CD1c-positive myeloid dendritic cell (primary cell): ENCODE measurements around the gene KCNK1.

Source experiments
- DNase-seq: peaks from one replicate; pipeline ENCODE4 v3.0.0-alpha.2; 2016; ENCODE audit errors: extremely low spot score

Gene KCNK1

DNA sequence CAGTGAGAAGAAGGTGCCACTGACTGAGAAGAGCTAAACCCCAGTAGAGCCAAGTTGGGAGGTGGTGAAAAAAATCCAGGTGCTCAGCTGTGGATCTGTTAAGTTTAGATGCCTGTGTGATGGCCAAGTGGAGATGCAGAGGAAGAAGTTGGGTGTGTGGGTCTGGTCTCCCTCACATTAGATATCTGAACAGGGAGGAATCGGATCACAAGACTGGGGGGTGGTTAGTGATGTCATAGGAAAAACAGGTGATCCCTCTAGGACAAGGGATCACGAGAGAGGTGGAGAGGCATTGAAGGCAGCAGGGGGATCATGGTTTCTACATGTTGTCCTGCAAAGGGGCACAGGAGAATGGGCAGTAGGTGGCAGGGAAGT lies 22.6 kb downstream of the KCNK1 start:
- DNase-seq = no peak

DNA sequence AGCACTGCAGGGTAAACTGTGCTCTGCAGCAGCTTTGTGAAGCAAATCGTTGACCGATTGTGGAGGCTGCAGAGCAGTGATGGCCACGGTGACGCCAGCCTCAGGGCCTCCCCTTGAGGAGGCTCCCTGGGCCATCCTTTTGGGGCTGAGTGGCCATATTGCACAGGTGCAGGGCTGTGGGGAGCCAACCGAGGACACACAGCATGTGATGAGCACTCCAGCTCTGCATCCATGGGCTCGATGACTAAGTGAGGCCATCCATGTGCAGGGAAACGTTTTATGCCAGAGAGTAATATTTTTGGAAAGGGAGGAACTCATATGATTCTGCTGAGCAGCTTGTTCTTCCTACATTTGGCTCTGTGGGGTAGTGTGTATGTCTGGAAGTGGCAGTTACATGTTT lies 24.6 kb downstream of the KCNK1 start:
- no peak for DNase-seq

DNA sequence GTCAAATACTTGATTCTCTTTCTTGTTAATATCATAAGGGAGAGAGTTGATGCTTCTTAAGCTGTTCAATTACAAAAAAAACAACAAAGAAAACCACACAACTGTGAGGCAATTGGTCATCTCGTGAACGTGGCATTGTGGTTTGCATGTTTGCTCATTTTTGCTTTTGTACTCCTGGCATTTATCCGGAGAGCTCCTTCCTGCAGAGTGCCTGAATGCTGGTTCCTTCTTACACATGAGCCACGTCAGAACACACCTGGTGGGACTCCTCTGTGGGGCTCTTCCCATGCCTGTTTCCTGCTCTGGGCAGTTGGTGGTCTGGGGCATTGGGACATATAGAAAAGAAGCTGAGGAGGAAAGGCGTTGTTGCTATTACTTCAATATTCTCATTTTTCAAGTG lies 25.7 kb downstream of the KCNK1 start:
- no peak for DNase-seq

DNA sequence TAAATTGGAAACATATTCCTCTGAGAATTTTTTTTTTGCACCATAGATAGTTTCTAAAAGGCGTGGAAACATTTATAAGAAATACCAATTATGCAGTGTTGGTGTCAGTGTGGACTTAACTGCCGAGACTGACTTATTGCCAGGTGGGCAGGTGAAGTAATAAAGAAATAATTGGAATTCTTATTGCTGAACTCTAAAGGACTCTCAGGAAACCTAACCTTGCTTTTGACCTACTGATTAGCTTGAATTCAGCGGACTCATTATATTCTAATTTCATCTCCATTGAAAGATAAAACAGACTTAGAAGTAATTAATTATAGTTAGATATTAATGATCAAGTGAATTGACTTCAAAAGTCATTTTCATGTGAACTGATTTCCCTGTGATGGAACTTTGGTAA lies 26.3 kb downstream of the KCNK1 start:
- no peak for DNase-seq

DNA sequence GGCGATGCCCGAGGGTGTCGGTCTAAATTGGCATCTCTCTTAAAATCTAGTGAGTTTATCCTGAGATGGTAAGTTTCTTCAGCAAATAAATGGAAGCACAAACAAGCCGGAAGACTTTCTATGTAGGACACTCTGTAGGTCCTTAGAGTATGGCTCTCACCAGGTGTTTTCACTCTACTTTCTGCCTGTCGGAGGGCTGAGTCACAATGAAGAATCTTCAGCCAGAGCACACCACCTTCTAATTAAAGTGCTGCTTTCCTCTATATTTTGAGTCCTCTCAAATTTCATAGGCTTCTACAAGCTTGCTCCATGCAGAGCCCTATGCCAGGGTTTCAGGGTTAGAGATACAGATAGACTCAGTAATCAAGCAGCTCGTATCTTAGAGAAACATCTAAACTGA lies 27.1 kb downstream of the KCNK1 start:
- DNase-seq = no peak

DNA sequence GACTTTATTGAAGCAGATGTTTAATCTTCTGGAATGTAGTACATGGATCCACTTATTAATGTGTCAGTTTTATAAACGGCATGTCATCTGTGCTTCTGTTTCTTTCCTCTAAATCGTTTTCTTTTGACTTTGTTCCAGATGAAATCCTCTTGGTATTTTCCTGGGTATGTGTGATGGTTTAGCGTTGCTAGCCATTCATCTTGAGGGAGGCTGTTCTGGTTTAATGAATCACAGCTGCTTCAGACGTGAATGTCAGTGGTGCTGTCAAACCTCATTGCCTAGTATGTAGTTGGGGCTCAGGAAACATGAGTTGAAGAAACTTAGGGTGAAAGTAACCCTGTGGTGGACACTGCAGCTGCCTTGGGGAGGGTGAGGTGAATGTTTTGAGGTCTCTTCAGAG lies 33.2 kb downstream of the KCNK1 start:
- no peak for DNase-seq

DNA sequence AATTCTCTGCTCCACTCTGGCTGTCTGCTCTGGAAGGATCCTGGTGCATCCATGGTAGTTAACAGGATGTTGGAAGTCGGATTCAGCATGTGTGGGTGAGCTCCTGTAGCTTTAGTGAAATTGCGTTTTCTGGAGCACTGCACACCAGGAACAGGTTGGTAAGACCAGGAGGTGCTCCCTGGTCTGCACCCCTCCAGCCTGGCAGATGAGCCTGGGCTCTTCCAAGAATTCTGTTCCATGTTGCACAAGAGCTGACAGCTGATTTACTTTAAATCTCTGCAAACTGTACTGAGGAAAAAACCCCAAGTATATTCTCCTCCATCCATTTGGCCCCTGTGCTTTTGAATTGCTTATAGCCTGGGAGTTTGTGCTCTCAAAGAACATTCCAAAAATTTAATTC lies 33.7 kb downstream of the KCNK1 start:
- no peak for DNase-seq

DNA sequence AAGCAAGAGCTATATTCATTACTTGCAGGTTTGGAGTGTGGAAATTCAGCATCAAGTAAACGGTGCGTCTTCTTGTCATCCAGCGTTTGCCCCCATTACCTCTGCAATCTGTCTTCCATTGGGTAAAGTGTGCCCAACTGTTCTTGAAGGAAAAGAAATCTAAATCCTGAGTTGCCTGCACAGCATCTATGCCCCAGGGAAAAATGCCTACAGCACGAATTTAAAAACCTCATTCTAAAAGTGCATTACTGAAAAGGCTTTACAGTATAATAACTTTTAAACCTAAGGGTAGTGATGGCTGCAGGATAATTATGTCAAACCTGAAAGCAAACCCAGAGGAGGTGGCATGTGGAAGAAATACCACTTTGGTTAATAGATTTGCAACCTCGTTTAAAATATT lies 37.2 kb downstream of the KCNK1 start:
- no peak for DNase-seq

DNA sequence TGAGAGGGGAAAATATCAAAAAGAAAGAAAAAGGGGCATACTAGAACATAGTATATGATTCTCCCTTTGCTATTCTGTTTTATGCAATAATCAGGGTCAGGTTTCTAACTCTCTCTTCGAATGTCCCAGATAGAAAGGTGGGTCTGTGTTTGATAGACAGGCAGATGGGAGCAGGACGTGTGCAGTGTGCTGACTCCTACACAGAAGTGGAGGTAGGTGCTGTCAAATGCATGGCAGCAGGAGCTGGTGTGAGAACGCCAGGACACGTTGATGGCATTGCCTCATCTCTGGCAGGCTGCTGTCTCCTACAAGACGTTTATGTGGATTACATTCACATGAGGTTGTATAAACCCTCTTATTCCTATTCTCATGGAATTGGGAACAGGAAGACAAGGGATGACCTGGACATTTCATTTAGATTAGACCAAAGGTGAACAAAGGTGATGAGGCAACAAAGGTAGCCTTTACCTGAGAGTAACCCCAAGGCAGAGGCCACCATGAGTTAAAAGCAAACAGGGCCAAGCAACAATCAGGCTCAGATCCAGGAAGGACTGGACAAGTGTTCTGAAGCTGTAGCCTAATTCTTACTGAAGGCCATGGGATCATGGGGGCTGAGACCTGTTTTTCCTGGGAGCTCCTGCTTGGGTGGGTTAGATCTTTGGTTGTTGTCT lies 37.8 kb downstream of the KCNK1 start:
- no peak for DNase-seq

DNA sequence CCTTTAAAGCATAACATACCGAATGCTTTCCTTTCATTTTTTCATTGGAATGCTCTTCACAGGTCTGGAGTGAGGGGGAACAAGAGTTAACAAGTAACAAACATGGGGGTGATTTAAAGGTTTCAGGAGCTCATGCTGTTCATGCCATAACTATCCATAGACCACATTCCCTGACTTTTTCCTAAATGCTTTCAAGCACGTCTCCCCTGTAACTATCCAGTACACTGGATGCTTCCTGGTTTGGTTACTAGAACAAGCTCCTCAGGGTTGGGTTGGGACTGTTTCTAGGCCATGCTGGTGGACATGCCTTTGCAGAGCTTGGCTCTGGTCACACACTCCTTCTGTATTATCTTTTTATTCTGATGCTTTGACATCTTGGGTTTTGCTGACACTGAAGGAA lies 38.6 kb downstream of the KCNK1 start:
- DNase-seq = no peak

DNA sequence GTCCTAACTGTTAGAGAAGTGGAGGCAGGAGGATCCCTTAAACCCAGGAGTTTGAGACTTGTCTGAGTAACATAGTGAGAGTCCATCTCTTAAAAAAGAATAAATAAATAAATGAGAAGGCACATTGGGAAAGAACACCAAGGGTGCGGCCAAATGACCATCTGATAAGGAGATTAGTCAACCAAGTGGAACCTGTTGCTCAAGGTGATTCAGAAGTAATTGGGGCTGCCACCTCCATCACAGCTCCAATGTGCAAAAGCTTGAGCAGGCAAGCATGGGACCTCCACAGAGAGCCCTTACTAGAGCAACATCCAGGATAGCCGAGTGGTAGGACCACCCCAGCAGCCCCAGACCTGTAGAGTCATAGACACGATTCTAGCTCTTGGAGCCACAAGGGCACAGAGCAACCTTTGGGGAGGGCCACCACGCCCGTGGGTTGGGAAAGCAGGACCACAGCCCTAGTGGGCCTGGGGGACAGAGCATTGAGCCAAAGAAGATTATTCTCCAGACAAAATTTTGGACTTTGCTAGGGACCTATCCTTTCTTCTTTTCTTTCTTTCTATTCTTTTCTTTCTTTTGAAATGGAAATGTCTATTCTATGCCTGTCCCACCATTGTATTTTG lies 40.9 kb downstream of the KCNK1 start:
- no peak for DNase-seq

DNA sequence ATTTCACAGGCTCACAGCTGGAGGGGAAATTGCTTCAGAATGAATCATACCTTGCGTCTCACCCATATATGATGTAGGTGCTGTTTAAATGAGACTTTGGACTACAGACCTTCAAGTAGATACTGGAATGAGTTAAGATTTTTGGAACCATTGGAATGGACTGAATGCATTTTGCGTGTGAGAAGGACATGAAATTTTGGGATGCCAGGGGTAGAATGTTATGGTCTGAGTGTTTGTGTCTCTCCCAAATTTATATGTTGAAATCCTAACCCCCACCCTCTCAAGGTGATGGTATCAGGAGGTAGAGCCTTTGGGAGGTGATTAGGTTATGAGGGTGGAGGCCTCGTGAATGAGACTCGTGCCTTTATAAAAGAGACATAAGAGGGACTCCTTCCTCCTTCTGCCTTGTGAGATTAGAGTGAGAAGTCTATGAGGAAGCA lies 41.4 kb downstream of the KCNK1 start:
- no peak for DNase-seq

DNA sequence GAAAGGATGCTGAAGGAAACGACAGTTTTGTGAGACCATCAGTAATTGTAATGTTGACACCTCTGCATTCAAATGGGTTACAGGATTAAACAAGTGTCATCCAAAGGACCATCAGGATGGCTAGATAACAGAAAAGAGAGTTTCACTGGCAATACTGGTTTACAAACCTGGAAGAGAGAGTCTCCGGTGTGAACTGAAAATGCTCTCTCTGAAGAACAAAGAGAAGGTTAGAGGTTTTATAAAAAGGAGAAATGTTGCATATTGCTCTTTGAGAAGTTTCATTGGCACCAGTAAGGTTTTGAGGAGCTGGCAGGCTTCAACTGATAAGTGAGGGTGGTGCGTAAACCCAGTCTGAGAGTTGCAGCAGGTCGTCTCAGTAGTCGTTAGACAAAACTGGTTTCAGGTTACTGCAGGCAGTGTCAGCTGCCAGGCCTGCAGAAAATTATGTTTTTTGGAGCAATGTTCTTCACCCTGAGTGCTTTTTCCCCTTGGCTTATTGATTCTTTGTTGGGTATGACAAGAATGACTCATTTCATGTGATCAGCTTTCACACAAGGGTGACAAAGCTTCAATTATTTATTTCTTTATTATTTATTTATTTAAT lies 42.2 kb downstream of the KCNK1 start:
- no peak for DNase-seq

DNA sequence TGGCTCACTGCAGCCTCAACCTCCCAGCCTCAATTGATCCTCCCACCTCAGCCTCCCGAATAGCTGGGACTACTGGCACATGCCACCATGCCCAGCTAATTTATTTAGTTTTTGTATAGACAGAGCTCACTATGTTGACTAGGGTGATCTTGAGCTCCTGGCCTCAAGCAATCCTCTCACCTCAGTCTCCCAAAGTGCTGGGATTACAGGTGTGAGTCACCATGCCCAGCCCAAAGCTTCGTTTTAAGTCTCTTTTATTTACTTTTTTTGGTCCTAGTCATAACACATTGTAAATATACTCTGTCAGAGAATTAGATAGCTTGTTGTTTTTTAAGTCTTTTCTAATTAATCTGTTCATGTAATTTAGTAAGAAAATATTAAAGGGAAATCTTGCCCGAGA lies 42.8 kb downstream of the KCNK1 start:
- DNase-seq = no peak

DNA sequence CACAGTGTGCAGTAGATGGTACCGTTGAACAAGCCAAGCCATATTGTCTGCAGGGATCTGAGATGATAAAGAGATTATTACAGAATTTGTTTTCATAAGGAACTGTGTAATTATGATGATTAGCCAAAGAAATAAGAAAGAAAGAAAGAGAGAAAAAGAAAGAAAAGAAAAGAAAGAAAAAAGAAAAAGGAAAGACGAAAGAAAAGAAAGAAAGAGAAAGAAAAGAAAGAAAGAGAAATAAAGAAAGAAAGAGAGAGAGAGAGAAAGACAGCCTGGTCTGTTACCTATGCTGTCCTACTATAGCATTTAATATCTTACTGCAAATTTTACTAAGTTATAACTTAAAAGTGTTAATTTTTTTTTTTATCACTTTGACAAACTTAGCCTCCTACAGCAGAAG lies 43.6 kb downstream of the KCNK1 start:
- no peak for DNase-seq

DNA sequence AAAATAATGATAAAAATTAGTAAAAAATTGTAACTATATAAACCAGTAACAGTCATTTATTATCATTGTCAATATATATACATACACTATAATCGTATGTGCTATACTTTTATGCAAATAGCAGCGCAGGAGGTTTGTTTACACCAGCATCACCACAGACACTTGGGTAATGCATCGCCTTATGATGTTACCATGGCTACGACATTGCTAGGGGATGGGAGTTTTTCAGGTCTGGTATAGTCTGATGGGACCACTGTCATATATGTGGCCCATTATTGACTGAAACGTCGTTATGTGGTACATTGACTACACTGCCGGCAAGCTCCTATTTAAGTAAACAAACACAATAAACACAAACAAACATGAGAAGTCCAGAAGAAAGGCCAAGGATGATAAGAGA lies 45.6 kb downstream of the KCNK1 start:
- no peak for DNase-seq

DNA sequence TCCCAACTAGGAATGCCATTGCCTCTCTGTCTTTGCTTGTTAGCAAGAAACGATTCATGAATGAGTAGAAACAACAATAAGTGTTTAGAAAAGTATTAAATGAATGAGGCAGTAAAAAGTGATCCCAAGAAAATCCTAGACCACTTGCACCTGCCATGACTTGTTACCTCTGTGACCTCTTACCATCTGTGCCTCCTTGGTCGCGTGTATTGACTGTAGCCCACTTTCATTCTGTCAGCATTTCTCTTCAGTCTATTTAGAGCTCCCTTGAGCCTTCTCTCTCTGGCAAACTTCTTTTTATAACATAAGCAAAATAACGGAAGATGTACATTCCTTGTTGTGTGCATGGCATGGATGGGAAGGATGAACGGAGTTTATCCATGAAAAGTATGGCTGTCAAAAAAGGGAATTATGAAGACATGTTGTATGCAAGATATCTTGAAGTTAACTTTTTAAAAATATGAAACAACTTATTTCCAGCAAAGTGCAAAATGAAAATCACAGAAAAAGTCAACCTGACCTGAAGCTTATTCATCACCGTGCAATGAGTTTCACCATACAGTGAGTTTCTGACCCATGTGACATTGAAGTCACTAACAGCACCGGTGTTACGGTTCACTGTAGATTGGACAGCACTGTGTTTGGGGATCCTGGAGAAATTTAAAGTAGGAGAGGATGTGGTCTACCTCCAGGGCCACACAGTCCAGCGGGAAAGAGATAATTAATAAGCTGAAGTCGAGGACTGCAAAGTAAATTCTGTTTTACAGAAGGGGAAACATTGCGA lies 47.7 kb downstream of the KCNK1 start:
- DNase-seq = no peak

DNA sequence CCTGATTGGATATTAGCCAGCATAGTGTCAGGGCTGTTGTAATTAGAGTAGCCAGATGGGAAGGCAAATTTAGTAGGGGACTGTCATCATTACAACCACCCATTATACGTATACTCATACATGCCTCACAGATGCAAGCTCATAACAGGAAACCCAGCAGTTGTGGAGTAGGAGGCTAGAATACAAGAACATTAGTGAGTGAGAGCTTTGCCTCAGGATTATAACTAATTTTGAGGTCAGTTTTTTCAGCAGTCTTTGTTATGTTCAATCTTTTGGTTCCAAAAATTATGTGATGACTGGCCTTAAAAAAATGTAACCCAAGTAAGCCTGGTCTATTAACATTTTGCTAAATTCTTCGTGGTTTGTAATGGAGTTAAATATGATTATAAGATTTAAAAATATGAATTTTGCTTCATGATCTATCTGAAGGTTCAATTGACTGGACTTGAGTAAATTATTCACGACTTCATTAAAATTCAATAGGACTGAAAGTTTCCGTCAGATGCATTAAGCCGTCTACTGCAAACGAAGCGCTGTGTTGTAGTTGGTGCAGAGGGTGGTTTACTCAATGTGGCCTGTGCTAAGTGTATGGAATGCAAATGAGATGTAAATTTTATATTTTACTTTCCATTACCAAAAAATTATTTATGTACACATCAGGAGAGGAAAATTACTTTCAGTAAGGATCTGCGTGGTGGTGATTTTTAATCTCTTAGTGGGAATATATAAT lies 48.8 kb downstream of the KCNK1 start:
- DNase-seq = no peak

DNA sequence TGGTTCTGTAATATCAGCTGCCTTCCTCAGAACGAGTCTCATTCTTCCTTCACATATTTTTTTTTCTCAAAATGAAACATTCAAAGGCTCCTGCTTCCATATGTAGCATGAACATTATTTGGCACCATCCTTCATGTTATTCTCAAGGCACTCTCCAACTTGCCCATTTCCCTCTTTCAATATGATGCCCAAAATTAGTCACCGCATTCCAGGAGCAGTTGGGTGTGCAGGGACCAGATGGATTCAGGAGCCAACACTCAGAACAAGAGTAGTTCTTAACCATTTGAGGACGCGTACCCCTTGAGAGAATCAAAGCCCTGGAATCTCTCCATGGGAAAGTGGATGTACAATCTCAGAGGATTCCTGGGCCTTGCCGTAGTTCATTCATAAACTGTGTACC lies 50.3 kb downstream of the KCNK1 start:
- no peak for DNase-seq

DNA sequence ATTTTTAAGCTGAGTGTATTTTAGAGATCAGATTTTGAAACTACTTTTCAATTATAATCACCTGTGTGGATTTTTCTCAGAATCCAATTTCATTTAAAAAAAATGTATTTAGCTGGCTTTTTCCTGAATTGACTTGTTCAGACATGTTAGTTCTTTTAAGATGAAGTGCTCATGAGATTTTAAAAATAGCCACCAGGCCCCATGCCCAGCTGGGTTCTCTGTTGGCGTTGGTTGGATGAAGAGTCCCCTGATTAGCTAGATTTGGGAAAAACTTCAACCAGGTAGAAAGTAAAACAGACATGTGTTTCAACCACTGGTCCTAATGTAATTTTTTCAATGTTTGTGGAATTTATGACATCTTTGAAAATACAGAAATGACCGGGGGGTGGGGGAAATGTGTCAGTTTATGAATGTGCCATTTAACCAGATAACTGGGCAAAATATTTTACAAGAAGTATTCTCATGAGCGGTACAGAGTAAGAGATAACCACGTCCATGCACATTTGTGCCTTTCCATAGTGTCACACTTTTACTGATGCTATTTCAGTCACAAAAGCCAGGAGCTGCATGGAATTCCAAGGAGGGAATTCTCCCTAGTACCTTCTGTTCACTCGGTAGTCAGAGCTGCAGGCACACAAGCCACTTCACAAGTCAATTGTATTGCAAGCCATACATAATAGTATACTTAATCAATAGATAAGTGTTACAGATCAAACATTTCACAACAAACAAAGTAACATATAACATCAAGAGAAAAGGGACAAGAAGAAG lies 51.1 kb downstream of the KCNK1 start:
- no peak for DNase-seq

DNA sequence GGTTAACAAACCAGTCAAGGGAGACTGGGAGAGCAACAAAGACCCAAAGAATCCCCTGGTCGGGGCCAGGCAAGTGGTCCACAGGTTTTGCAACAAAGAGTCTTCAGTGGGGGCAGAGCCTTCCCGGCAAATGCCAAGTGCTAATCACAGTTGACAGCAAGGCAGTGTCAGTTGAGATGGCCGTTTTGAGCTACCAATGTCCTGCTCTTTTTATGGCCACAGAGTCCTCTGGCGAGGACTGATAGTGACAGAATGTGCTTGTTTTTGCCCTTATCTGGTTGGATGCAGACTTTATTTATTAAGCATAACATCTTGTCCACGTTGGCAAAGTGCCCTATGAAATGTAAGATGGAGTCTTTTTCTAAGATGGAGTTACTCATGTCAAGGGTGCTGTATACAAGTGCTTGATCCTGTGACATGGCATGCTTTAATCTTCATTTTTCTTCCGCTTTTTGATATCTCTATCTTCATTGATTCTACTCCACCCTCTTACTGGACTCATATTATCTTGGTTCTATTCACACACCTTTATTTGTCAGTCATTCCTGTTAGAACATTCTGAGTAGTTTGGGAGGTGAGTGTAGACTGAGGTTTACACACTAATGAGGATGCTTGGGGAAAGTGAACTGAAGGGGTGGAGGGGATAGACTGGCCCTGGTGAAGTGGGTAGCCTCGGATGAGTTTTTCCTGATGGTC lies 51.8 kb downstream of the KCNK1 start:
- DNase-seq = no peak
